H9 (cell line): ENCODE data around the gene C1QTNF6. TPM values are rescaled to one million over a fixed set of nuclear protein-coding genes. Genes with fewer than 3 reads are reported as not detected.

ENCODE experiments used
- DNase-seq: peaks from one replicate; pipeline ENCODE4 v3.0.0-alpha.2; 2017
- H2AFZ ChIP-seq: one replicate; pipeline ENCODE4 v1.6.1; 2013; ENCODE audit warnings: mild to moderate bottlenecking, low read length, control low read depth, moderate library complexity
- H2AK5ac ChIP-seq: 2 replicates; pipeline ENCODE4 v1.6.1; 2013; ENCODE audit warnings: low read length, control low read depth, mixed read lengths; ENCODE audit not compliant: insufficient read length
- H2BK120ac ChIP-seq: one replicate; pipeline ENCODE4 v1.6.1; 2013; ENCODE audit warnings: low read depth, mild to moderate bottlenecking, low read length, control low read depth, inconsistent platforms; ENCODE audit not compliant: poor library complexity, severe bottlenecking
- H2BK12ac ChIP-seq: 2 replicates; pipeline ENCODE4 v1.6.1; 2013; ENCODE audit warnings: low read length, control low read depth, mixed read lengths, low read depth; ENCODE audit not compliant: insufficient read length
- H2BK15ac ChIP-seq: 2 replicates; pipeline ENCODE4 v1.6.1; 2013; ENCODE audit warnings: low read depth, low read length, control low read depth
- H2BK20ac ChIP-seq: one replicate; pipeline ENCODE4 v1.6.1; 2013; ENCODE audit warnings: low read depth, mild to moderate bottlenecking, low read length, control low read depth, inconsistent platforms; ENCODE audit not compliant: poor library complexity, severe bottlenecking
- H2BK5ac ChIP-seq: 2 replicates; pipeline ENCODE4 v1.6.1; 2013; ENCODE audit warnings: low read length, control low read depth, mixed read lengths; ENCODE audit not compliant: insufficient read length
- H3K14ac ChIP-seq: 2 replicates; pipeline ENCODE4 v1.6.1; 2013; ENCODE audit warnings: low read length, control low read depth; ENCODE audit not compliant: insufficient read depth
- H3K18ac ChIP-seq: 2 replicates; pipeline ENCODE4 v1.6.1; 2013; ENCODE audit warnings: low read depth, mild to moderate bottlenecking, mixed read lengths, low read length, control low read depth; ENCODE audit not compliant: insufficient read length
- H3K23ac ChIP-seq: 2 replicates; pipeline ENCODE4 v1.6.1; 2013; ENCODE audit warnings: low read length, control low read depth, mixed read lengths, low read depth; ENCODE audit not compliant: insufficient read length
- H3K23me2 ChIP-seq: 2 replicates; pipeline ENCODE4 v1.6.1; 2013; ENCODE audit warnings: low read depth, mild to moderate bottlenecking, mixed read lengths, low read length, control low read depth; ENCODE audit not compliant: insufficient read length, poor library complexity, severe bottlenecking
- H3K27ac ChIP-seq: 2 replicates; pipeline ENCODE4 v1.5.1; 2013; ENCODE audit warnings: low read length, control low read depth, mixed read lengths, low read depth; ENCODE audit not compliant: insufficient read length
- H3K27me3 ChIP-seq: 2 replicates; pipeline ENCODE4 v1.6.1; 2013; ENCODE audit warnings: low read length, control low read depth, inconsistent platforms; ENCODE audit not compliant: insufficient read depth
- H3K4ac ChIP-seq: 2 replicates; pipeline ENCODE4 v1.6.1; 2013; ENCODE audit warnings: low read depth, mild to moderate bottlenecking, control low read depth, inconsistent platforms, low read length, moderate library complexity
- H3K4me1 ChIP-seq: 2 replicates; pipeline ENCODE4 v1.6.1; 2013; ENCODE audit warnings: low read length, control low read depth, inconsistent platforms; ENCODE audit not compliant: insufficient read depth
- H3K4me2 ChIP-seq: 2 replicates; pipeline ENCODE4 v1.6.1; 2013; ENCODE audit warnings: low read length, control low read depth, mixed read lengths; ENCODE audit not compliant: insufficient read length, insufficient read depth
- H3K56ac ChIP-seq: 2 replicates; pipeline ENCODE4 v1.6.1; 2013; ENCODE audit warnings: low read depth, mild to moderate bottlenecking, mixed read lengths, low read length, control low read depth; ENCODE audit not compliant: insufficient read length
- H3K79me1 ChIP-seq: 2 replicates; pipeline ENCODE4 v1.6.1; 2013; ENCODE audit warnings: low read depth, mild to moderate bottlenecking, moderate library complexity, low read length, control low read depth, inconsistent platforms; ENCODE audit not compliant: insufficient read depth, poor library complexity, severe bottlenecking
- H3K79me2 ChIP-seq: 2 replicates; pipeline ENCODE4 v1.6.1; 2013; ENCODE audit warnings: low read length, control low read depth, inconsistent platforms; ENCODE audit not compliant: insufficient read depth
- H3K9ac ChIP-seq: 2 replicates; pipeline ENCODE4 v1.6.1; 2013; ENCODE audit warnings: low read length, control low read depth, mixed read lengths; ENCODE audit not compliant: insufficient read length; ENCODE audit errors: extremely low read depth
- H3K9me3 ChIP-seq: one replicate; pipeline ENCODE4 v1.6.1; 2013; ENCODE audit warnings: low read depth, low read length, inconsistent platforms; ENCODE audit not compliant: control insufficient read depth
- H3T11ph ChIP-seq: one replicate; pipeline ENCODE4 v1.6.1; 2013; ENCODE audit warnings: mild to moderate bottlenecking, low read length, control low read depth, inconsistent platforms
- H4K20me1 ChIP-seq: one replicate; pipeline ENCODE4 v1.6.1; 2013; ENCODE audit not compliant: control insufficient read depth, insufficient read length, insufficient read depth
- H4K5ac ChIP-seq: 2 replicates; pipeline ENCODE4 v1.6.1; 2013; ENCODE audit warnings: low read depth, mild to moderate bottlenecking, mixed read lengths, low read length, control low read depth; ENCODE audit not compliant: insufficient read length
- H4K8ac ChIP-seq: replicated peaks from 2 replicates; pipeline ENCODE4 v1.6.1; 2013; ENCODE audit warnings: low read length, control low read depth, mixed read lengths, low read depth; ENCODE audit not compliant: insufficient read length
- H4K91ac ChIP-seq: 2 replicates; pipeline ENCODE4 v1.6.1; 2013; ENCODE audit warnings: low read depth, mild to moderate bottlenecking, moderate library complexity, mixed read lengths, low read length, control low read depth; ENCODE audit not compliant: insufficient read length
- H3K27ac Mint-ChIP-seq, 3 experiments: 2 replicates in 2 of 3; 3 replicates in 1 of 3; pipeline ENCODE4 v1.8.0; 2020 to 2021; ENCODE audit warnings: mixed read lengths in 3 of 3, mild to moderate bottlenecking in 1 of 3, moderate library complexity in 1 of 3
- H3K27me3 Mint-ChIP-seq: 2 replicates; pipeline ENCODE4 v1.8.0; 2021; ENCODE audit warnings: low read depth, mild to moderate bottlenecking, moderate library complexity, mixed read lengths
- H3K36me3 Mint-ChIP-seq, 3 experiments: 2 replicates in 2 of 3; 3 replicates in 1 of 3; pipeline ENCODE4 v1.8.0; 2020 to 2021; ENCODE audit warnings: low read depth in 3 of 3, mixed read lengths in 3 of 3; ENCODE audit not compliant: insufficient read depth in 1 of 3
- H3K4me1 Mint-ChIP-seq, 2 experiments: 2 replicates each; pipeline ENCODE4 v1.8.0; 2020; ENCODE audit warnings: mixed read lengths in 2 of 2
- H3K4me3 Mint-ChIP-seq, 2 experiments: 2 replicates in 1 of 2; 3 replicates in 1 of 2; pipeline ENCODE4 v1.8.0; 2020 to 2021; ENCODE audit warnings: mild to moderate bottlenecking in 2 of 2, mixed read lengths in 2 of 2, moderate library complexity in 1 of 2
- H3K9me3 Mint-ChIP-seq, 2 experiments: 2 replicates in 1 of 2; 3 replicates in 1 of 2; pipeline ENCODE4 v1.8.0; 2020; ENCODE audit warnings: mild to moderate bottlenecking in 2 of 2, mixed read lengths in 2 of 2, moderate library complexity in 1 of 2
- CTCF ChIP-seq: fragments of 200-600 bp; sonication (generic); conservative IDR thresholded peaks from 3 replicates; pipeline ENCODE4 v1.8.0; 2021; ENCODE audit warnings: antibody characterized with exemption, mild to moderate bottlenecking
- WGBS: extraction: QIAGEN DNeasy Blood & Tissue Kit; methylation state at CpG from one replicate; pipeline ENCODE4 v1.1.7; 2013; ENCODE audit warnings: missing lambda C conversion rate, low lambda C conversion rate, mixed read lengths; ENCODE audit not compliant: insufficient read length; ENCODE audit errors: extremely low coverage; 5-methylcytosine and 5-hydroxymethylcytosine counted together
- total RNA-seq: library from RNA; stranded (reverse); gene quantifications from 2 replicates; pipeline ENCODE4 v1.2.1, GENCODE V29; 2021

The C1QTNF6 gene
- total RNA-seq, 1 experiment from 2014 or later = 5.0 TPM

GRCh38 chr22:37177755-37178154 lies 10.3 kb downstream of the C1QTNF6 start:
- no peak overlapping the region for H4K5ac ChIP-seq

More at GRCh38 chr22:37177755-37178154, 10.3 kb downstream of the C1QTNF6 start:
- Histone ChIP-seq H3K4me1 (no peaks in the 10 kb centered on the region), H3K14ac (no peak overlapping the region), H3K9ac (no peak overlapping the region), H2BK120ac (no peak overlapping the region), H2AK5ac (no peak overlapping the region), H4K91ac (no peak overlapping the region), H2BK5ac (no peak overlapping the region), H3K4me2 (no peak overlapping the region), H2BK15ac (no peak overlapping the region), H3K56ac (no peak overlapping the region), H3K27ac (no peak overlapping the region), H3T11ph (no peak overlapping the region), H3K9me3 (no peaks in the 10 kb centered on the region), H3K23ac (no peak overlapping the region), H4K8ac (no peak overlapping the region), H2AFZ (no peak overlapping the region), H2BK12ac (no peak overlapping the region), H3K27me3 (no peaks in the 10 kb centered on the region), H3K18ac (no peak overlapping the region), H3K79me2 (no peaks in the 10 kb centered on the region), H3K4ac (no peak overlapping the region), H2BK20ac (no peak overlapping the region), H4K20me1 (no peaks in the 10 kb centered on the region), H3K23me2 (no peaks in the 10 kb centered on the region), H3K79me1 (no peaks in the 10 kb centered on the region)
- no peak overlapping the region for H3K4me3 Mint-ChIP-seq
- H3K27me3 Mint-ChIP-seq = peaks cover 38% of the 10 kb centered on the region
- WGBS = no CpG with 5 or more reads among the region's 3 CpGs
- H3K36me3 Mint-ChIP-seq = no peaks in the 10 kb centered on the region; a peak in 1 of 7 replicates
- DNase-seq = no peak
- no peaks in the 10 kb centered on the region; a peak in 1 of 5 replicates for H3K9me3 Mint-ChIP-seq
- H3K27ac Mint-ChIP-seq = no peak overlapping the region; a peak in 1 of 7 replicates
- peaks cover 26 to 46% of the 10 kb centered on the region in 2 experiments for H3K4me1 Mint-ChIP-seq
- TF ChIP-seq CTCF = no peak
